ENCODE data around the gene SLC25A48.

- TF ChIP-seq CTCF (IDR thresholded peaks at IDR 0.05; ENCODE audit: borderline replicate concordance, extremely low read depth, low read length, poor library complexity, severe bottlenecking) = no peak
- no peak for TF ChIP-seq EZH2 (IDR thresholded peaks at IDR 0.05; ENCODE audit: borderline replicate concordance, low read depth, low read length, severe bottlenecking)
Measured at GRCh38 chr5:135862744-135863143, 28.3 kb downstream of the SLC25A48 start.
